ENCODE results near the gene AUTS2.

The AUTS2 gene

GRCh38 chr7:70053421-70053820 is 455.1 kb downstream of the AUTS2 start:
- TF ChIP-seq CTCF (IDR thresholded peaks at IDR 0.05; ENCODE audit: insufficient read depth, low read length, poor library complexity, severe bottlenecking) = no peak
- no peak for TF ChIP-seq EZH2phosphoT487 (conservative IDR thresholded peaks at IDR 0.05; ENCODE audit: low read length)

GRCh38 chr7:70053989-70054388 is 455.7 kb downstream of the AUTS2 start:
- Histone ChIP-seq H3K9ac (ENCODE audit: low read length) (no peak overlapping the region), H3K9me2 (replicated peaks; ENCODE audit: insufficient read depth, low read length) (no peaks in the 10 kb centered on the region), H3K36me3 (ENCODE audit: low read length) (no peaks in the 10 kb centered on the region), H3K27ac (ENCODE audit: low read depth, low read length) (no peak overlapping the region), H3K9me3 (ENCODE audit: insufficient read depth, low read length) (no peaks in the 10 kb centered on the region), H3F3A (ENCODE audit: insufficient read depth) (no peaks in the 10 kb centered on the region), H2AFZ (ENCODE audit: low read depth, low read length, severe bottlenecking) (no peak overlapping the region), H3K79me2 (ENCODE audit: insufficient read depth, low read length) (no peaks in the 10 kb centered on the region), H4K20me1 (ENCODE audit: low read depth, low read length) (0 out of 2 replicates have a peak, but pooled peaks cover 5% of the 10 kb centered on the region), H3K4me2 (ENCODE audit: low read depth, low read length, poor library complexity, severe bottlenecking) (no peak overlapping the region), H3K27me3 (ENCODE audit: low read length) (no peaks in the 10 kb centered on the region), H3K4me3 (ENCODE audit: insufficient read depth, low read length, poor library complexity, severe bottlenecking) (no peak overlapping the region)
- no peak for TF ChIP-seq EZH2phosphoT487 (conservative IDR thresholded peaks at IDR 0.05; ENCODE audit: low read length)
- TF ChIP-seq CTCF (IDR thresholded peaks at IDR 0.05; ENCODE audit: insufficient read depth, low read length, poor library complexity, severe bottlenecking) = no peak

More at GRCh38 chr7:70053421-70053820, 455.1 kb downstream of the AUTS2 start:
- Histone ChIP-seq H4K20me1 (ENCODE audit: low read depth, low read length) (0 out of 2 replicates have a peak, but pooled peaks cover 5% of the 10 kb centered on the region), H3F3A (ENCODE audit: insufficient read depth) (no peaks in the 10 kb centered on the region), H3K4me2 (ENCODE audit: low read depth, low read length, poor library complexity, severe bottlenecking) (no peak overlapping the region), H2AFZ (ENCODE audit: low read depth, low read length, severe bottlenecking) (no peak overlapping the region), H3K36me3 (ENCODE audit: low read length) (no peaks in the 10 kb centered on the region), H3K9ac (ENCODE audit: low read length) (no peak overlapping the region), H3K27me3 (ENCODE audit: low read length) (no peaks in the 10 kb centered on the region), H3K9me2 (replicated peaks; ENCODE audit: insufficient read depth, low read length) (no peaks in the 10 kb centered on the region), H3K9me3 (ENCODE audit: insufficient read depth, low read length) (no peaks in the 10 kb centered on the region), H3K27ac (ENCODE audit: low read depth, low read length) (no peak overlapping the region), H3K4me3 (ENCODE audit: insufficient read depth, low read length, poor library complexity, severe bottlenecking) (no peak overlapping the region), H3K79me2 (ENCODE audit: insufficient read depth, low read length) (no peaks in the 10 kb centered on the region)

- Histone ChIP-seq H3K27me3 (ENCODE audit: low read length) (no peaks in the 10 kb centered on the region), H4K20me1 (ENCODE audit: low read depth, low read length) (0 out of 2 replicates have a peak, but pooled peaks cover 5% of the 10 kb centered on the region), H3K9ac (ENCODE audit: low read length) (no peak overlapping the region), H3K4me2 (ENCODE audit: low read depth, low read length, poor library complexity, severe bottlenecking) (no peak overlapping the region), H3K9me2 (replicated peaks; ENCODE audit: insufficient read depth, low read length) (no peaks in the 10 kb centered on the region), H3K36me3 (ENCODE audit: low read length) (no peaks in the 10 kb centered on the region), H3K4me3 (ENCODE audit: insufficient read depth, low read length, poor library complexity, severe bottlenecking) (no peak overlapping the region), H2AFZ (ENCODE audit: low read depth, low read length, severe bottlenecking) (no peak overlapping the region), H3K79me2 (ENCODE audit: insufficient read depth, low read length) (no peaks in the 10 kb centered on the region), H3F3A (ENCODE audit: insufficient read depth) (no peaks in the 10 kb centered on the region), H3K9me3 (ENCODE audit: insufficient read depth, low read length) (no peaks in the 10 kb centered on the region), H3K27ac (ENCODE audit: low read depth, low read length) (no peak overlapping the region)
- TF ChIP-seq CTCF (IDR thresholded peaks at IDR 0.05; ENCODE audit: insufficient read depth, low read length, poor library complexity, severe bottlenecking) = no peak
Observed at GRCh38 chr7:70056363-70056762, 458.1 kb downstream of the AUTS2 start.

Measured in SU-DHL-6 (cell line).